ENCODE results near the gene STUB1.

STUB1 gene

DNA sequence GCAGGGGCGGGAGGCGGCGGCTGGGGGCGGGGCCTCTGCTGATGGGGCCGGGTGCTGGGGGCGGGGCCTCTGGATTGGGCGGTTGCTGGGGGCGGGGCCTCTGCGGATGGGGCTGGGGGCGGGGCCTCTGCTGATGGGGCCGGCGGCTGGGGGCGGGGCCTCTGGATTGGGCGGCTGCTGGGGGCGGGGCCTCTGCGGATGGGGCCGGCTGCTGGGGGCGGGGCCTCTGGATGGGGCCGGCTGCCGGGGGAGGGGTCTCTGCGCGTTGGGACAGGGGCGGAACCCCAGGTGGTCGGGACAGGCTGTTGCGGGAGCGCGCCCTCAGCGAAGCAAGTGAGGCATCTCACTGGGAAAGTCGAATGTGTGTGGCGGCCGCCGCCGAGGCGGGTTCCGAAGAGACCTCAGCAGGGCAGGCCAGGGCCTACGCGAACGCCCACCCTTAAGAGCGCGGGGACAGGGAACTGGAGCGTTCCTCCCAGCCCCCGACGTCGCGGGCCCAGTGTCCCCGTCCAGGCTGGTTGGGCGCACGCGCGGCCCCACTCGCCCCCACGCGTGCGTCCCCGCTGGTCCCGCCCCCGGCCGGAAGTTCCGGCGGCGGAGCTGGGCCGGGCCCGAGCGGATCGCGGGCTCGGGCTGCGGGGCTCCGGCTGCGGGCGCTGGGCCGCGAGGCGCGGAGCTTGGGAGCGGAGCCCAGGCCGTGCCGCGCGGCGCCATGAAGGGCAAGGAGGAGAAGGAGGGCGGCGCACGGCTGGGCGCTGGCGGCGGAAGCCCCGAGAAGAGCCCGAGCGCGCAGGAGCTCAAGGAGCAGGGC is at the start of gene STUB1:
Gene STUB1 (plus strand): TSS at position 597 of the 811 bp plus-strand sequence. CDS start 116 bp downstream, at position 713.
- no peaks in the 10 kb centered on the region for H3K9me3 Mint-ChIP-seq
- H3K4me1 Mint-ChIP-seq = peaks cover 4% of the 10 kb centered on the region
- H3K27me3 Mint-ChIP-seq (ENCODE audit: low read depth) = peaks cover 4% of the 10 kb centered on the region
- peak within 1 kb of the TSS; percentile 89 to 92 (median 90) for H3K4me3 Mint-ChIP-seq
- no peaks in the 10 kb centered on the region for H3K36me3 Mint-ChIP-seq (ENCODE audit: low read depth)
- H3K27ac Mint-ChIP-seq = peak within 1 kb of the TSS; percentile 70 to 91 (median 81)
- TF ChIP-seq, protein P1, sequence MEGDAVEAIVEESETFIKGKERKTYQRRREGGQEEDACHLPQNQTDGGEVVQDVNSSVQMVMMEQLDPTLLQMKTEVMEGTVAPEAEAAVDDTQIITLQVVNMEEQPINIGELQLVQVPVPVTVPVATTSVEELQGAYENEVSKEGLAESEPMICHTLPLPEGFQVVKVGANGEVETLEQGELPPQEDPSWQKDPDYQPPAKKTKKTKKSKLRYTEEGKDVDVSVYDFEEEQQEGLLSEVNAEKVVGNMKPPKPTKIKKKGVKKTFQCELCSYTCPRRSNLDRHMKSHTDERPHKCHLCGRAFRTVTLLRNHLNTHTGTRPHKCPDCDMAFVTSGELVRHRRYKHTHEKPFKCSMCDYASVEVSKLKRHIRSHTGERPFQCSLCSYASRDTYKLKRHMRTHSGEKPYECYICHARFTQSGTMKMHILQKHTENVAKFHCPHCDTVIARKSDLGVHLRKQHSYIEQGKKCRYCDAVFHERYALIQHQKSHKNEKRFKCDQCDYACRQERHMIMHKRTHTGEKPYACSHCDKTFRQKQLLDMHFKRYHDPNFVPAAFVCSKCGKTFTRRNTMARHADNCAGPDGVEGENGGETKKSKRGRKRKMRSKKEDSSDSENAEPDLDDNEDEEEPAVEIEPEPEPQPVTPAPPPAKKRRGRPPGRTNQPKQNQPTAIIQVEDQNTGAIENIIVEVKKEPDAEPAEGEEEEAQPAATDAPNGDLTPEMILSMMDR (IDR thresholded peaks at IDR 0.05; ENCODE audit: unreplicated experiment in 3 of 3) = no peak

DNA sequence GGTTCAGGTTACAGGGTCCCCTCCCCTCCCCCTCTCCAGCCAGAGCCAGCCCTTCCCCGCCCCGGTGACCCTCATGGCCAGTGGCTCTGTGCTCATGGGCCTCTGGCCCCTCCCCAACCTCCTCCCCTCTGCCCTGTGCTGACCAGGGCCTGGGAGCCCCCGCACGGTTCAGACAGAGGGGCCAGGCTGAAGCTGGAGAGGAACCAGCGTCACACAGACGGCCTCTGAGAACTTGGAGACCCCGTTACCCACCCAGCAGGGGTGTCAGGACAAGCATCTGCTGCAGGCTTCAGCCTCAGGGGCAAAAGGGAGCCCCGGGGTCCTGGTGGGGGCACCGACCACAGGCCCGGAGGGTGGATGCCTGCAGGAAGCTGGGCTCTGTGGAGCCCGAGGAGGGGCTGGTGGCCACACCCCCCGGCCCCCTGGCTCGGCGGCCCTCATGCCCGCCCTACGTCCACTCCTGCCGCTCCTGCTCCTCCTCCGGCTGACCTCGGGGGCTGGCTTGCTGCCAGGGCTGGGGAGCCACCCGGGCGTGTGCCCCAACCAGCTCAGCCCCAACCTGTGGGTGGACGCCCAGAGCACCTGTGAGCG is 49.3 kb upstream of the STUB1 start, which contains the start of gene WFIKKN1:
Gene WFIKKN1 (plus strand): TSS at position 171 of the 591 bp plus-strand sequence. CDS start 269 bp downstream, at position 440.
- H3K27me3 Mint-ChIP-seq (ENCODE audit: low read depth) = no peaks in the 10 kb centered on the region
- no peaks in the 10 kb centered on the region for H3K9me3 Mint-ChIP-seq
- H3K36me3 Mint-ChIP-seq (ENCODE audit: low read depth) = peaks cover 13% of the 10 kb centered on the region
- peak within 1 kb of the TSS in 1 of 3 experiments; percentile 76 for H3K27ac Mint-ChIP-seq
- H3K4me3 Mint-ChIP-seq = peak within 1 kb of the TSS in 2 of 3 experiments; percentile 56 to 71
- TF ChIP-seq, protein P1 (IDR thresholded peaks at IDR 0.05; ENCODE audit: unreplicated experiment in 3 of 3) = no peak
- H3K4me1 Mint-ChIP-seq = peaks cover 10% of the 10 kb centered on the region

DNA sequence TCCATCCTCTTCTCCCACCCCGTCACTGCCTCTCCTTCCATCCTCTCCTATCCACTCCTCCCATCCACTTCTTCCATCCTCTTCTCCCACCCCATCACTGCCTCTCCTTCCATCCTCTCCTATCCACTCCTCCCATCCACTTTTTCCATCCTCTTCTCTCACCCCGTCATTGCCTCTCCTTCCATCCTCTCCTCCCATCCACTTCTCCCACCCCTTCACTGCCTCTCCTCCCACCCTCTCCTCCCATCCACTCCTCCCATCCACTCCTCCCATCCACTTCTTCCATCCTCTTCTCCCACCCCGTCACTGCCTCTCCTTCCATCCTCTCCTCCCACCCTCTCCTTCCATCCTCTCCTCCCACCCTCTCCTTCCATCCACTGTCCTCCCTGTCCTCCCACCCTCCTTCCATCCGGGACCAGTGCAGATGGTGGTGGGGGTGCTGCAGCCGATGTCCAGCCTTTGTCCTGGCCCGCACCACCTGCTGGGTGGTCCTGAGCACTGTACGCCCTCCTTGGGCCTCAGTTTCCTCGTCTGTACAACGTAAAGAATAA is 48.3 kb upstream of the STUB1 start:
- H3K9me3 Mint-ChIP-seq = no peaks in the 10 kb centered on the region
- peaks cover 8% of the 10 kb centered on the region for H3K36me3 Mint-ChIP-seq (ENCODE audit: low read depth)
- peaks cover 14% of the 10 kb centered on the region for H3K4me1 Mint-ChIP-seq
- H3K4me3 Mint-ChIP-seq = peak overlapping the region; percentile 30 to 71 (median 56)
- peaks cover 5% of the 10 kb centered on the region for H3K27me3 Mint-ChIP-seq (ENCODE audit: low read depth)
- H3K27ac Mint-ChIP-seq = peak overlapping the region in 1 of 3 experiments; percentile 59
- TF ChIP-seq, protein P1 (IDR thresholded peaks at IDR 0.05; ENCODE audit: unreplicated experiment in 3 of 3) = no peak

DNA sequence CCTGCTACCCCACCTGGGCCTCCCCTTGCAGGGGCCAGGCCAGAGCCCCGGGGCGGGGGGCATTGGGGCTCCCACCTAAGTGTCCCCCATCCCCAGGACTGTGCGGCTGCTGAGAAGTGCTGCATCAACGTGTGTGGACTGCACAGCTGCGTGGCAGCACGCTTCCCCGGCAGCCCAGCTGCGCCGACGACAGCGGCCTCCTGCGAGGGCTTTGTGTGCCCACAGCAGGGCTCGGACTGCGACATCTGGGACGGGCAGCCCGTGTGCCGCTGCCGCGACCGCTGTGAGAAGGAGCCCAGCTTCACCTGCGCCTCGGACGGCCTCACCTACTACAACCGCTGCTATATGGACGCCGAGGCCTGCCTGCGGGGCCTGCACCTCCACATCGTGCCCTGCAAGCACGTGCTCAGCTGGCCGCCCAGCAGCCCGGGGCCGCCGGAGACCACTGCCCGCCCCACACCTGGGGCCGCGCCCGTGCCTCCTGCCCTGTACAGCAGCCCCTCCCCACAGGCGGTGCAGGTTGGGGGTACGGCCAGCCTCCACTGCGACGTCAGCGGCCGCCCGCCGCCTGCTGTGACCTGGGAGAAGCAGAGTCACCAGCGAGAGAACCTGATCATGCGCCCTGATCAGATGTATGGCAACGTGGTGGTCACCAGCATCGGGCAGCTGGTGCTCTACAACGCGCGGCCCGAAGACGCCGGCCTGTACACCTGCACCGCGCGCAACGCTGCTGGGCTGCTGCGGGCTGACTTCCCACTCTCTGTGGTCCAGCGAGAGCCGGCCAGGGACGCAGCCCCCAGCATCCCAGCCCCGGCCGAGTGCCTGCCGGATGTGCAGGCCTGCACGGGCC is 47.5 kb upstream of the STUB1 start:
- TF ChIP-seq, protein P1 (IDR thresholded peaks at IDR 0.05; ENCODE audit: unreplicated experiment in 3 of 3) = no peak
- peaks cover 14% of the 10 kb centered on the region for H3K4me1 Mint-ChIP-seq
- H3K27me3 Mint-ChIP-seq (ENCODE audit: low read depth) = peaks cover 5% of the 10 kb centered on the region
- no peak overlapping the region for H3K27ac Mint-ChIP-seq
- peaks cover 7% of the 10 kb centered on the region for H3K36me3 Mint-ChIP-seq (ENCODE audit: low read depth)
- H3K9me3 Mint-ChIP-seq = no peaks in the 10 kb centered on the region
- H3K4me3 Mint-ChIP-seq = no peak overlapping the region

DNA sequence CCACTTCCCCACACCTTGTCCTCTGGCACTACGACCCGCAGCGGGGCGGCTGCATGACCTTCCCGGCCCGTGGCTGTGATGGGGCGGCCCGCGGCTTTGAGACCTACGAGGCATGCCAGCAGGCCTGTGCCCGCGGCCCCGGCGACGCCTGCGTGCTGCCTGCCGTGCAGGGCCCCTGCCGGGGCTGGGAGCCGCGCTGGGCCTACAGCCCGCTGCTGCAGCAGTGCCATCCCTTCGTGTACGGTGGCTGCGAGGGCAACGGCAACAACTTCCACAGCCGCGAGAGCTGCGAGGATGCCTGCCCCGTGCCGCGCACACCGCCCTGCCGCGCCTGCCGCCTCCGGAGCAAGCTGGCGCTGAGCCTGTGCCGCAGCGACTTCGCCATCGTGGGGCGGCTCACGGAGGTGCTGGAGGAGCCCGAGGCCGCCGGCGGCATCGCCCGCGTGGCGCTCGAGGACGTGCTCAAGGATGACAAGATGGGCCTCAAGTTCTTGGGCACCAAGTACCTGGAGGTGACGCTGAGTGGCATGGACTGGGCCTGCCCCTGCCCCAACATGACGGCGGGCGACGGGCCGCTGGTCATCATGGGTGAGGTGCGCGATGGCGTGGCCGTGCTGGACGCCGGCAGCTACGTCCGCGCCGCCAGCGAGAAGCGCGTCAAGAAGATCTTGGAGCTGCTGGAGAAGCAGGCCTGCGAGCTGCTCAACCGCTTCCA is 46.7 kb upstream of the STUB1 start:
- H3K27me3 Mint-ChIP-seq (ENCODE audit: low read depth) = peaks cover 5% of the 10 kb centered on the region

More for the DNA sequence above, 46.7 kb upstream of the STUB1 start:
- peaks cover 7% of the 10 kb centered on the region for H3K36me3 Mint-ChIP-seq (ENCODE audit: low read depth)
- TF ChIP-seq, protein P1 (IDR thresholded peaks at IDR 0.05; ENCODE audit: unreplicated experiment in 3 of 3) = no peak
- no peaks in the 10 kb centered on the region for H3K9me3 Mint-ChIP-seq
- peaks cover 14% of the 10 kb centered on the region for H3K4me1 Mint-ChIP-seq
- H3K27ac Mint-ChIP-seq = no peak overlapping the region
- no peak overlapping the region for H3K4me3 Mint-ChIP-seq
